ENCODE measurements around the gene ANKRD10.

Gene ANKRD10

DNA sequence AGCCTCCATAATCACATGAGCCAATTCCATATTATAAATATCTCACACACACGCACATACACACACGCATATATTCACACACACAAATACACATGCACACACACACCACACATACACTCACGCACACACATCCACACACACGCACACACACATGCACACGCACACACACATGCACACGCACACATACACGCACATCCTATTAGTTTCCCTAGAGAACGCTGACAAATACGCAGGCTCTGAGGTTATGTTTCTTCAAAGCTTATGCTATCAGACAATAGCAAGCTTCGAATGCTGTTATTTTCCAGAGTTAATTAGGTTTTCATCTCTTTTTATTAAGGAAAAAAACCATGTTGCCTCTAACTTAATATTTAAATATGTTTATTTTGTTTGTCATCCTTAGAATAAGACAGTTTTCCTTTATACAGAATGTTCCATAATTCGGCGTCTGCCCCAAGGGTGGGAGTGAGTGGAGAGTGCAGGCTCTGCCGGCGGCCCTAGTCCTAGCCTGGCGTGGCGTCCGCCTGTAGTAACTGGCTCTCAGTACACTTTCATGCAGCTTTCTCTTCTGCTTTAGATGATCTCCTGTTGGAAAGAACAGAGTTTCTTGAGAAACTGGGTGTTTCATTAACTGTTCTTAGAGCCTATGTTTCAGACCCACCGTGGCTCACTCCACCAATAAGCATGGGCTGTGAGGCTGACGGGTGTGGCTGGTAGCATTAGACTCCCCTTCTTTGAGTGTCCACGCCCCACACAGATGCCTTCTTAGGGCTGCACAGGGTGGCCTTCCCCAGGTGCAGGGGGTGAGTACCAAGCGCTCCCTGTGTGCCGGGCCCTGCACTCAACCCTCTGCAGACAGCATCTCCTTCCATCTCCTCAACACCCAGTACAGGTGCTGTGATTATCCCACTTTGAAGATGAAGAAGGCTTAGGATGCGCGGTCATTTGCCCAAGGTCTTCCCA is 30.4 kb upstream of the ANKRD10 start:
- DNase-seq = no peak

DNA sequence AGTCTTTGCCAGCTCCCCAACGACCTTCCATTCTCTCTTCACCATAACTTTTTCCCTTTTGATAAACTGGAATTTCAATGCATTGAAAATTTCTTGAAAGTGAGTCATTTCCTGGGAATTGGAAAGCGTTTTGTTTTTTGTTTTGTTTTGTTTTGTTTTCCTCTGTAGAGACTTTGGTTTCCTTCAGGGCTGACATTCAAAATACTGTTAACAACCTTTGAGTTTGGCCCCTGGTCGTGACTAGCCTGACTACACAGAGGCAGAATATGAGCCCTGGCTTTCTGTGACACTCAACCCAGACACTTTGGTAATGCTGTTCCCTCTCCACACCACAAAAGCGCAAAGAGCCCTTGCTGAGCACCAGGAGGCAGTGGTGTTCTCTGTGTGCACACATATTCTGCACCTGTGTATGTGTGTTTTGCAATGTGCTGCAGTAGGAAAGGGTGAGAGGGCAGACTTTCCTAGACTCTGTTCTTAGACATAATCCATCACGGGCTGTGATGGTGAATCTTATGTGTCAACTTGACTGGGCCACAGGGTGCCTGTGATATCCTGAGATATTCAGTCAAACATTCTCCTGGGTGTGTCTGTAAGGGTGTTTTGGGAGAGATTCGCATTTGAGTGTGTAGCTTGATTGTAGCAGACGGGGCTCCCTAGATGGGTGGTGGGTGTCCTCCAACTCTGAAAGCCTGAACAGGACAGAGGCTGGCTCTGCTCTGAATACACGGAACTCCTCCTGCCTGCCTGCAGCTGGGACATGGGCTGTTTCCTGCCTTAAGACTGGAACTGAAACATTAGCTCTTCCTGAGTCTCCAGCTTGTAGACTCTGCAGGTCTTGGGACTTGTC is 29.5 kb upstream of the ANKRD10 start:
- DNase-seq = peak; percentile 22 to 54

DNA sequence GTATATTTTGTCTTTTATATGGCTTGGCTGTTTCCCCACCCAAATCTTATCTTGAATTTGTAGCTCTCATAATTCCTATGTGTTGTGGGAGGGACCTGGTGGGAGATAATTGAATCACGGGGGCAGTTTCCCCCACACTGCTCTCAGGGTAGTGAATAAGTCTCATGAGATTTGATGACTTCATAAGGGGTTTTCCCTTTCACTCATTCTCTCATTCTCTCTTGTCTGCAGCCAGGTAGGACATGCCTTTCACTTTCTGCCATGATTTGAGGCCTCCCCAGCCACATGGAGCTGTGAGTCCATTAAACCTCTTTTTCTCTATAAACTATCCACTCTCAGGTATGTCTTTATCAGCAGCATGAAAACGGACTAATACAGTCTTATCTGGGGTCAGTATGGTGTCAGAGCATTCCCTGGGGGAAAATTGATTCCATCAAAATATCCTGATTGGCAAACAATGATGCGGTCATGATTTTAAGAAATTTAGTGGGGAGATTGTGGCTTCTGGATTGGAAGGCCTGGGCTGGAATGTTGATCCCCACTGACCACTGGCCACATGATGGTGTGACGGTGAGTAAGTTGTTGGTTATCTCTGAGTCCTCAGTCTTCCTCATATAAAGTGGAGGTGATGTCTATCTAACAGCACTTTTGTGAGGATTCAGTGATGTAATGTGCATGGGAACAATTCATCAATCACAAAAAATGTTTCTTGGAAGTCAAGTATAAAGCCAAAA is 27.5 kb upstream of the ANKRD10 start:
- DNase-seq = no peak

DNA sequence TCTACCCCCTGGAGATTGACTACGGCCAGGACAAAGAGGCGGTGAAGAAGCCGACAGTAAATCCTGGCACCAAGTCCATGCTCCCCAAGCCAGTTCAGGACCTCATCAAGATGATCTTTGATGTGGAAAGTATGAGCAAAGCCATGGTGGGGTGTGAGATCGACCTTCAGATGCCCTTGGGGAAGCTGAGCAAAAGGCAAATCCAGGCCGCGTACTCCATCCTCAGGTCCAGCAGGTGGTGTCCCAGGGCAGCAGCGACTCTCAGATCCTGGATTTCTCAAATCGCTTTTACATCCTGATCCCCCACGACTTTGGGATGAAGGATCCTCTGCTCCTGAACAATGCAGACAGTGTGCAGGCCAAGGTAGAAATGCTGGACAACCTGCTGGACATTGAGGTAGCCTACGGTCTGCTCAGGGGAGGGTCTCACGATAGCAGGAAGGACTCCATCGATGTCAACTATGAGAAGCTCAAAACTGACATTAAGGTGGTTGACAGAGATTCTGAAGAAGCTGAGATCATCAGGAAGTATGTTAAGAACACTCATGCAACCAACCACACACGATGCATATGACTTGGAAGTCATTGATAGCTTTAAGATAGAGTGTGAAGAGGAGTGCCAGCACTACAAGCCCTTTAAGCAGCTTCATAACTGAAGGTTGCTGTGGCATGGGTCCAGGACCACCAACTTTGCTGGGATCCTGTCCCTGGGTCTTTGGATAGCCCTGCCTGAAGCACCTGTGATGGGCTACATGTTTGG is 24.0 kb upstream of the ANKRD10 start:
- DNase-seq = no peak

DNA sequence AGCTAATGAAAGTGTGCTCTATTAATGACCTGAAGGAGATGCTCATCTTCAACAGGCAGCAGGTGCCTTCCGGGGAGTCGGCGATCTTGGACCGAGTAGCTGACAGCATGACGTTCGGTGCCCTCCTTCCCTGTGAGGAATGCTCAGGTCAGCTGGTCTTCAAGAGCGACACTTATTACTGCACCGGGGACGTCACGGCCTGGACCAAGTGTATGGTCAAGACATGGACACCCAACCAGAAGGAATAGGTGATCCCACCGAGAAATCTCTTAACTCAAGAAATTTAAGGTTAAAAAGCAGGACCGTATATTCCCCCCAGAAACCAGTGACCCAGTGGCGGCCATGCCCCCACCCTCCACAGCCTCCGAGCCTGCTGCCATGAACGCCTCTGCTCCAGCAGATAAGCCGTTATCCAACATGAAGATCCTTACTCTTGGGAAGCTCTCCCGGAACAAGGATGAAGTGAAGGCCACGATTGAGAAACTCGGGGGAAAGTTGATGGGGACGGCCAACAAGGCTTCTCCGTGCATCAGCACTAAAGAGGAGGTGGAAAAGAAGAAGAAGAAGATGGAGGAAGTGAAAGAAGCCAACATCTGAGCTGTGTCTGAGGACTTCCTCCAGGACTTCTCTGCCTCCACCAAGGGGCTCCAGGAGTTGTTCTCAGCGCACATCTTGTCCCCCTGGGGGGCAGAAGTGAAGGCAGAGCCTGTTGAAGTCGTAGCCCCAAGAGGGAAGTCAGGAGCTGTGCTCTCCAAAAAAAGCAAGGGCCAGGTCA is 22.8 kb upstream of the ANKRD10 start:
- no peak for DNase-seq

DNA sequence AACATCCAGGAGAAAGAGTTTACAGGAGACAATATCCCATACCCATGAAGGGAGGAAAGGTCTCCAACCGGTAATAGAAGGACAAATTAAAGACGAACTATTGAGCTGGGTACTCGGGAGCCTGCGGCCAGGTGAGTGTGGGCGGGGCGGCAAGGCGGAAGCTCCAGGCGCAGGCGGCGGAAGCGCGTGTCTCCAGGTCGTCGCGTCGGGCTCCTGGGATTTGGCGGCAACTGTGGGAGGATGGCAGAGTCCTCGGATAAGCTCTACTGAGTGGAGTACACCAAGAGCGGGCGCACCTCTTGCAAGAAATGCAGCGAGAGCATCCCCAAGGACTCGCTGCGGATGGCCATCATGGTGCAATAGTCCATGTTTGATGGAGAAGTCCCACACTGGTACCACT is 21.6 kb upstream of the ANKRD10 start:
- no peak for DNase-seq

DNA sequence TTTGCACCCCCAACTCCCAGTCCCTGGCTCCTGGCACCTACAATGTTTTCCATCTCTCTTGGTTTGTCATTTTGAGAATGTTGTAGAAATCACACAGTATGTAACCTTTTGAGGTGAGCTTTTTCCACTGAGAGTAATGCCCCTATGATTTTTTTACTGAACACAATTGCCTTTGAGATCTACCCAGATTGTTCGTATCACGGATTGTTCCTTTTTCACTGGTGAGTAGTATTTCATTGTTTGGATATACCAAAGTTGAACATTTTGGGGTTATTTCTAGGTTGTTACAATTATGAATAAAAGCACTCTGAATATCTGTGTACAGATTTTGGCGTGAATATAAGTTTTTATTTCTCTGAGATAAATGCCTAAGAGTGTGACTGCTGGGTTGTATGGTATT is 17.7 kb upstream of the ANKRD10 start:
- DNase-seq = no peak

DNA sequence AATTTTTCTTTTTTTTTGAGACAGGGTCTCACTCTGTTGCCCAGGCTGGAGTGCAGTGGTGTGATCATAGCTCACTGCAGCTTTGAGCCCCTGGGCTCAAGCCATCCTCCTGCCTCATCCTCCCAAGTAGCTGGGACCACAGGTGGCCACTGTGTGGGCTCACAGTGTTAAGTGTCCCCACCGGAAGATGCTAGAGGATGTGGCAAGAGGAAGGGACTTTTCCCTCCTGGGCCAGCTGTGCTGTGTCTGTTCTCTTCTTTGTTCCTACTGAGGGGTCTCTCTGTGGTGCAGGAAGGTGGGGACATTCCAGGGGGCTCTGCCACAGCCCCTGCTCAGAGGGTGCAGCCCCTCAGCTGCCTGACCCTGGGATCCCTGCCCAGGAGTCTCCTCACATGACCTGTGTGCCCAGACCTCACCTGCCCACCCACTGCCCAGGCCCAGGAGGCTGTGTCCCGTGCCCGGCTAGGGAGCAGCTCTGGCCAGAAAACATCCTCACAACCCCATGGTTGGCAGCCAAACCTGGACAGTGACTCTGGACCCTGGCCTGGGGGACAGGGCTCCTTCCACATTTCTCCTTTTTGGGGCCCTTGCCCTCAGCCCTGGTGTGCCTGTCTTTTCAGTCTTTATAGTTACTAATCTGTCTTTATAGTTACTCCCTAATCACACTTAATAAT is 14.4 kb upstream of the ANKRD10 start:
- no peak for DNase-seq

DNA sequence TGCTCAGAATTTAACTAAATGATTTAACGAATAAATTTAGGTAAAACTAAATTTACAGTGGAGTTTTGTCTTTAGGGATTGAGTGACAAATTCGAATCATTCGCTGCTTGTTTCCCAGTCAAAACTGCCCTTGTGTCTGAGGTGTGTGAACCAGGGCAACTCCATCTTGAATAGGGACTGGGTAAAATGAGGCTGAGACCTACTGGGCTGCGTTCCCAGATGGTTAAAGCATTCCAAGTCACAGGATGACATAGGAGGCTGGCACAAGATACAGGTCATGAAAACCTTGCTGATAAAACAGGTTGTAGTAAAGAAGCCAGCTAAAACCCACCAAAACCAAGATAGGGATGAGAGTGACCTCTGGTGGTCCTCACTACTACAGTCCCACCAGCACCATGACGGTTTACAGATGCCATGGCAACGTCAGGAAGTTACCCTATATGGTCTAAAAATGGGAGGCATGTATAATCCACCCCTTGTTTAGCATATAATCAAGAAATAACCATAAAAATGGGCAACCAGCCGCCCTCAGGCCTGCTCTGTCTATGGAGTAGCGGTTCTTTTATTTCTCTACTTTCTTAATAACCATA is 10.2 kb upstream of the ANKRD10 start:
- DNase-seq = no peak

DNA sequence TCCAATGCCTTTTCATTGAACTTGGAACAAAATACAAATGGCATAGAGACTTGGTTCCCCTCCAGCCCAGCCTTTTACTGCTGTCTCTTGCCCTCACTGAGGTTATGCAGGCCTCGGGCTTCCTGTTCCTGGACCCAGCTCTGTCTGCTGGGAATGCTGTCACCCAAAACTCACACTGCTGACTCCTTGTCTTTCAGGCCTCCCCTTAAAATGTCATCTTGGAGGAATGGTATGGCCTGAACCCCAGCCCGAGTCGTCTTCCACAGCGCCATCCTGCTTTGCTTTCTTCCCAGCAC is 9.7 kb upstream of the ANKRD10 start:
- no peak for DNase-seq

DNA sequence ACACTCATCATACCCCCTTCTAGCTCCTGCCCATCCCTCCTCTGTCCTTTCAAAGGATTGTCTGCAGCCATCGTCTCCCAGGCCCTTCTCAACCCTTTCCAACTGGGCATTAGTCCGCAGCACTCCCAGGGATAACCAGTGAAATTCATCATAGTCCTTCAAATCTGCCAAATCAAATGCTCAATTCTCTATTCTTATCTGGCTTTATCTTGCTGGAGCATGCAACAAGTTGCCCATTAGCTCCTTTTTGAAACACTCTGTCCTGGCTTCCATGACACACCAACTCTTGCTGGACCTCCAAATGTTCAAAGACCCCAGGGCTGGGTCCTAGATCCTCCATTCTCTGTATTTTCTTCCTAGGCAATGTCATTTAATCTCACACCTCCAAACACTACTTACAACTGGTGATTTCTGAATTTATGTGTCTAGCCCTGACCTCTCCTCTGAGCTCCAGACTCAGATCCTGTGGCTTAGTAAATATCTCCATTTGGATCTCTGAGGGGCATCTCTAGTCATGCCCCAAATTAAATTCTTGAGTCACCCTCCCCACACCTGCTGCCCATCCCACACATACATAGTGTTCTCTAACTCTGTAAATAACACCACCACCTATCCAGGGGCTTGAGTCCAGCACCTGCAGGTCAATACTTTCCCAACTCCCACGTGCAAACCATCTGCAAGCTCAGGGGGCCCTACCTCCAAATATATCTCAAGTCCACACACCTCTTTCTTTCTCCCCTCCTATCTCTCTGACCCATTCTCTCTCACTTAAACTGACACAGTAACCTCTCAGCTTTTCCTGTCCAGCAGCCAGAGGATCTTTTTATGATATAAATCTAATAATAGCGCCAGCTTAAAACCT is 9.1 kb upstream of the ANKRD10 start:
- no peak for DNase-seq

DNA sequence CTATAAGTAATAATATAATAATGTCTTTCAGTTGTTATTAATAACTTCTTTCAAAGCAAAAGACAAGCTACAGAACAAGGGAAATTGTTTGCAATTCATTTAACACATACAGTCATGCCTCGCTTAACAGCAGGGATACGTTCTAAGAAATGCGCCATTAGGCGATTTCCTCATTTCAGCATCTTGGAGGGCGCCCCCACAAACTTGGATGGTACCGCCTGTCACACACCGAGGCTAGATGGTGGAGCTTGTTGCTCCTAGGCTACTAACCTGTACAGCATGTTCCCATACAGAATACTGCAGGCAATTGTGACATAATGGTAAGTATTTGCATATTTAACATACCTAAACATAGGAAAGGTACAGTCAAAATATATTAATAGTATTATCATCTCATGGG is 8.2 kb upstream of the ANKRD10 start:
- no peak for DNase-seq

DNA sequence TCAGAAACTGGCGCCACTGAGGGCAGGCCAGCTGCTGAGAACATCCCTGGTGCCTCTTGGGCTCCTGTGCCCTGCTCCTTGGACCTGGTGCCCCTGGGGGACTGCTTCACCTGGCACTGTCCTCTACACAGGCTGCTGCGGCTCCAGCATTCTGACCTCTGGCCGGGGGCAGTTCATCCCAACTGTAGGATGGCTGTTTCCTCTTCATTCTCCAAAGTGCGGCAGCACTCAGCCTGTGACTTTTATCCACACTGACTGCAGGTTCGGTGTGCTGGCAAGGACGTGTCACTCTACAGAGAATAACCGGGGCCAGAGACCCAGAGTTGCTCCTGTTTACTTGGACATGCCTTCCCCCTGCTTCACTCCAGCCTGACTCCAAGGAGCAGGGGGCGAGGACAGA is 7.6 kb upstream of the ANKRD10 start:
- DNase-seq = no peak

DNA sequence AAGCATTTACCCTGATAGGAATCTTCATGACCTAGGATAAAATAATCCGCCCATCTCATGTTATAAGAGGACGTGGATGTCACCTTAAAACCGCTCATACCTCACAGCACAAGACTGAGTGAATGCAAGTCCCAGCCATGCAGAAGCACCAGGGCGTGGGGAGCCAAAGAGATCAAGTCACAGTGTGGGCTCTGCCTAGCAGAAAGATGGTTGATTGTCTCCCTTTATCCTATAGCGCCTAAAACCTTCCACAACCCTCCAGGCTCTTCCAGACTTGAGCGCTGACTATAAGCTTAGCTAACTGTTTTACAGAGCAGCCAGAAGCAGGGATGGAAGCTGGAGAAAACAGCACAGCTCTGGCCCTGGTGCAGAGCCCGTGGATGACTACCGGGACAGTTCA is 6.8 kb upstream of the ANKRD10 start:
- no peak for DNase-seq

DNA sequence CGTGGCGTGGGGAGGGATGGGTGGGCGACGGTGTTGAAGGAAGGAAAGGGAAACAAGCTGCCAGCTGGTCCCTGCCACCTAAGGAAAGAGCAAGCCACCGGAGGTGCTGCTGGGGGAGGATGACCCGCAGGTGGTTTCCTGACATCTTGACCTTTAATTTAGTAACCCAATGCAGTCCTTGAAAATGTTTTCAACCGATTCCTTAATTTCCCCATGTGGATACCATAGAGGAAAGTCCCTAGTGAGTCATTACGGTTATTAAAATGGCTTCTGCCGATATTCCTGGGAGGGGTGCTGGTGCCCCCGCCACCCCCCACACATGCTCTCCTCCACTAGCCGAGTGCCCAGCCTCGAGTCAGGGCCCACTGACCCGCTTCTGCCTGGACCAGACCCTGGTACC is 6.3 kb upstream of the ANKRD10 start:
- DNase-seq = no peak

DNA sequence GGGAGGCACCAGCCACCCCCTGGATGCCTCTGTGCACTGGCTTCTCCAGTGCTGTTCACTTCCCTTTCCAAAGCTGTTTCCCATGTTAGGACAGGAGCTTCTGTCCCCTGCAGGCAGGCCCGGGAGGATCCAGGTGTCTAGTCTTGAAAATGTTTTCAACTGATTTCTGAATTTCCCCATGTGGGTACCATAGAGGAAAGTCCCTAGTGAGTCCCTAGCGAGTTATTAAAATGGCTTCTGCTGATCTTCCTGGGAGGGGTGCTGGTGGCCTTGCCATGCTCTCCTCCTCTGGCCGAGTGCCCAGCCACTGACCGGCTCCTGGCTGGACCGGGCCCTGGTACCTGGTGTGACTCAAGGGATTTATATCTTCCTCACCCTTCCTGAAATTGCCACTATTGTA is 5.2 kb upstream of the ANKRD10 start:
- DNase-seq = no peak

DNA sequence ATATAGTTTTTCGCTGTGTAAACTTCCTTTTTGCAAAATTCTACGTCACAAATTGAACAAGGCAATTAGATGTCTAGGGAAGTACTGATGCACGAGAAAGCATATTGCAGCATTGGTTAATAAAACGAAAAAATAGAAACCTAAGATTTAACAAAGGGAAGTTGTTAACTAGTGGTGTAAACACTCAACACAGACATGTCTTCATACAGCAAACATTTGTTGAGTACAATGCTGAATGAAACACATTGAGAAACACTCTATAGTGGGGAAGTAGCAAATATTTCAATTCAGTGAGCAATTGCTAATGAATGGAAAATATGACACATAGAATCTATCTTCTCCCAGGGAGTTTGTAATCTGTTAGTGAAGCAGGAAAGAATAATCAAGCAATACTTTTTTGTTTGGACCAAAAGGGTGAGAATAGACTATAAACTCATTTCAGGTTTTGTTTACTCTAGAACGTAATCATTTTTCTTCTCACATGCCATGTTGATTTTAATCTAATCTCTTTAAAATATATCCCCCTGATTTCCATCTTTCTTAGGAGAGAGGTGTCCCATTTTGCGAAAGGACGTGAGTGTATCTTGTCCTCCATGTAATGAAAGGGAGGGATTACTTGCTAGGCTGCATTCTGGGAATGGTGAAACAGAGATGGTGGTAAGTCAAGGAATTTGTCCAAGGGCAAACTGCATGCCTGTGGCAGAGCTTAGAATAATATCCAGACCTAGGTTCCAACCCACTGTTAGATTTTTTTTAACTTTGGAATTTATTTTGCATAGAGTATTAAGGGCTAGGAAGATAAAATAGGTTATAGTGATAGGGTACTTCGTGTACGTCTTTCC is 1.7 kb upstream of the ANKRD10 start:
- peak; percentile 85 to 87 for DNase-seq

DNA sequence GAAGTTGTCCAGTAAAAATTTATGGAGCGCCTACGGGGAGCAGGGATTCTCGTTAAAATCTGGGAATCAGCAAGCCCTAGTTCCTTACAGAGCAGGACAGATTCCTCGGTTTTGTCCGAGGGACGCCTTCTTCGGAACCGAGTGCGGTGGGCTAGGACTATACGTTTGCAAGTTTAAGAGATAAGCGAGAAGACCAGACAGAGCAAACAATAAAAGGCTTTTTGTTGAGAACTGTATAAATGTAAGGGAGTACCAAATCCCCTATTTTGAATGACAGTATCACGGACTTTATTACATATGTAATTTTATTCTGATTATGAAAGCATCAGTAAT is 971 bp upstream of the ANKRD10 start:
- DNase-seq = no peak
